Measurements from ENCODE around the gene ESYT1.

ESYT1 gene

DNA sequence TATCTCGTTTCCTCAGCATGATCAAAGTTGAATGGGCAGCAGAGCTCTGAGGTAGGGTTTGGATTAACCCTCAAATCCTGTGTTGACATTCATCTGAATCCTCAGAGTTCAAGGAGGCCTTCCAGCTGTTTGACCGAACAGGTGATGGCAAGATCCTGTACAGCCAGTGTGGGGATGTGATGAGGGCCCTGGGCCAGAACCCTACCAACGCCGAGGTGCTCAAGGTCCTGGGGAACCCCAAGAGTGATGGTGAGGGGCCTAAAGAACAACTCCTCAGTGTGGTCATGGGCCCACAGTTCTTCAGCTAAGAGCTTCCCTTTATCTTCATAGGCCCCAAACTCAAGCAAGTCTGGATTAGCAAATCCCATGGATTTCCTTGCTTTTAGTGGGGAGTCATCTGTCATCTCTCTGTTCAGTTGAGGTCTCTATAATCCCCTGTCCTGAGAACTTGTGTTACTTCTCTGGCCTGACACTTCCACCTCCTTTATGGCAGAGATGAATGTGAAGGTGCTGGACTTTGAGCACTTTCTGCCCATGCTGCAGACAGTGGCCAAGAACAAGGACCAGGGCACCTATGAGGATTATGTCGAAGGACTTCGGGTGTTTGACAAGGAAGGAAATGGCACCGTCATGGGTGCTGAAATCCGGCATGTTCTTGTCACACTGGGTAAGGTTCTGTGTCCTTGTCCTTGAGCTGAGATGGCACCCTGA is 31.6 kb downstream of the ESYT1 start:
- no peaks in the 10 kb centered on the region for H3K9me3 ChIP-seq (ENCODE audit: insufficient read depth, low read length, severe bottlenecking)
- H3K27me3 ChIP-seq (ENCODE audit: insufficient read depth, low read length, poor library complexity): no peaks in the 10 kb centered on the region
- peaks cover 67% of the 10 kb centered on the region for H3K36me3 ChIP-seq (ENCODE audit: insufficient read depth, low read length)
- H2AFZ ChIP-seq (ENCODE audit: low read depth, low read length): no peak overlapping the region
- peak overlapping the region; percentile 89 for H3K27ac ChIP-seq (ENCODE audit: low read length)
- TF ChIP-seq, protein P1, sequence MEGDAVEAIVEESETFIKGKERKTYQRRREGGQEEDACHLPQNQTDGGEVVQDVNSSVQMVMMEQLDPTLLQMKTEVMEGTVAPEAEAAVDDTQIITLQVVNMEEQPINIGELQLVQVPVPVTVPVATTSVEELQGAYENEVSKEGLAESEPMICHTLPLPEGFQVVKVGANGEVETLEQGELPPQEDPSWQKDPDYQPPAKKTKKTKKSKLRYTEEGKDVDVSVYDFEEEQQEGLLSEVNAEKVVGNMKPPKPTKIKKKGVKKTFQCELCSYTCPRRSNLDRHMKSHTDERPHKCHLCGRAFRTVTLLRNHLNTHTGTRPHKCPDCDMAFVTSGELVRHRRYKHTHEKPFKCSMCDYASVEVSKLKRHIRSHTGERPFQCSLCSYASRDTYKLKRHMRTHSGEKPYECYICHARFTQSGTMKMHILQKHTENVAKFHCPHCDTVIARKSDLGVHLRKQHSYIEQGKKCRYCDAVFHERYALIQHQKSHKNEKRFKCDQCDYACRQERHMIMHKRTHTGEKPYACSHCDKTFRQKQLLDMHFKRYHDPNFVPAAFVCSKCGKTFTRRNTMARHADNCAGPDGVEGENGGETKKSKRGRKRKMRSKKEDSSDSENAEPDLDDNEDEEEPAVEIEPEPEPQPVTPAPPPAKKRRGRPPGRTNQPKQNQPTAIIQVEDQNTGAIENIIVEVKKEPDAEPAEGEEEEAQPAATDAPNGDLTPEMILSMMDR (IDR thresholded peaks at IDR 0.05; ENCODE audit: borderline replicate concordance, extremely low read depth, low read length, poor library complexity, severe bottlenecking): no peak
- TF ChIP-seq EZH2 (IDR thresholded peaks at IDR 0.05; ENCODE audit: borderline replicate concordance, low read depth, low read length, severe bottlenecking): no peak
- ATAC-seq (ENCODE audit: insufficient read depth, low read depth): no peak
- peaks cover 58% of the 10 kb centered on the region for H3K4me1 ChIP-seq (ENCODE audit: insufficient read depth, low read length)
- no peak for DNase-seq
- H3K9ac ChIP-seq (ENCODE audit: low read depth, low read length): peak overlapping the region; percentile 89
- H4K20me1 ChIP-seq (ENCODE audit: insufficient read depth, low read length): peaks cover 13% of the 10 kb centered on the region
- H3K4me3 ChIP-seq (ENCODE audit: low read depth in 1 of 2, low read length in 2 of 2): peak overlapping the region; percentile 67 to 69; a peak in 3 of 4 replicates
- H3K79me2 ChIP-seq (ENCODE audit: insufficient read depth, low read length): peaks cover 60% of the 10 kb centered on the region
- peak overlapping the region; percentile 78 for H3K4me2 ChIP-seq (ENCODE audit: insufficient read depth, low read length)

DNA sequence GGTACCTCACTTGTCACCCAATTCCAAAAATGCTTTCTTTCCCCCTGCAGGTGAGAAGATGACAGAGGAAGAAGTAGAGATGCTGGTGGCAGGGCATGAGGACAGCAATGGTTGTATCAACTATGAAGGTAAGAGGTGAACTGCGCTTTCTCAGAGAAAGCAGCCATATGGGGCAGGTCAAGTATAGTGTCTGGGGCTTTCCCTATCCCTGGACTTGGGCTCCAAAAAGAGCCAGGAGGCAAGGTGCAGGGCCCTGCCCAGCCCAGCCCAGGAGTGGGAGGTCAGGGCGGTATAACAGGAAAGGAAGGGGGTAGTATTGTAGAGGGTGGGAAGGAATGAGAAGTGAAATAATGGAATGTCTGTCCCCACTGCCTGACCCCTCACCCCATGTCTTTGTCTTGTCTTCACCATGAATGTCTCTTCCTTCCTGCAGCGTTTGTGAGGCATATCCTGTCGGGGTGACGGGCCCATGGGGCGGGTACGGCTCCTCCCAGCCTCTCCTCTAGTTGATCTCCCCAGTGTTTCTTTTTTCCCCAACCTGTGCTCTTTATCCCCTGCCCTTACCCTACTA is 32.2 kb downstream of the ESYT1 start:
- peak; percentile 49 for DNase-seq
- TF ChIP-seq, protein P1 (IDR thresholded peaks at IDR 0.05; ENCODE audit: borderline replicate concordance, extremely low read depth, low read length, poor library complexity, severe bottlenecking): peak; percentile 1
- TF ChIP-seq EZH2 (IDR thresholded peaks at IDR 0.05; ENCODE audit: borderline replicate concordance, low read depth, low read length, severe bottlenecking): no peak
- H3K4me2 ChIP-seq (ENCODE audit: insufficient read depth, low read length): peak overlapping the region; percentile 78
- no peaks in the 10 kb centered on the region for H3K9me3 ChIP-seq (ENCODE audit: insufficient read depth, low read length, severe bottlenecking)
- no peak overlapping the region for H2AFZ ChIP-seq (ENCODE audit: low read depth, low read length)
- peaks cover 58% of the 10 kb centered on the region for H3K79me2 ChIP-seq (ENCODE audit: insufficient read depth, low read length)
- peak overlapping the region; percentile 89 for H3K9ac ChIP-seq (ENCODE audit: low read depth, low read length)
- H3K4me3 ChIP-seq (ENCODE audit: low read depth in 1 of 2, low read length in 2 of 2): peak overlapping the region in 1 of 2 experiments; percentile 69; a peak in 2 of 4 replicates
- peak overlapping the region; percentile 89 for H3K27ac ChIP-seq (ENCODE audit: low read length)
- no peak; the same call in 2 of the 3 replicates for ATAC-seq (ENCODE audit: insufficient read depth, low read depth)
- no peaks in the 10 kb centered on the region for H3K27me3 ChIP-seq (ENCODE audit: insufficient read depth, low read length, poor library complexity)
- H4K20me1 ChIP-seq (ENCODE audit: insufficient read depth, low read length): peaks cover 13% of the 10 kb centered on the region
- peaks cover 53% of the 10 kb centered on the region for H3K4me1 ChIP-seq (ENCODE audit: insufficient read depth, low read length)
- H3K36me3 ChIP-seq (ENCODE audit: insufficient read depth, low read length): peaks cover 67% of the 10 kb centered on the region

DNA sequence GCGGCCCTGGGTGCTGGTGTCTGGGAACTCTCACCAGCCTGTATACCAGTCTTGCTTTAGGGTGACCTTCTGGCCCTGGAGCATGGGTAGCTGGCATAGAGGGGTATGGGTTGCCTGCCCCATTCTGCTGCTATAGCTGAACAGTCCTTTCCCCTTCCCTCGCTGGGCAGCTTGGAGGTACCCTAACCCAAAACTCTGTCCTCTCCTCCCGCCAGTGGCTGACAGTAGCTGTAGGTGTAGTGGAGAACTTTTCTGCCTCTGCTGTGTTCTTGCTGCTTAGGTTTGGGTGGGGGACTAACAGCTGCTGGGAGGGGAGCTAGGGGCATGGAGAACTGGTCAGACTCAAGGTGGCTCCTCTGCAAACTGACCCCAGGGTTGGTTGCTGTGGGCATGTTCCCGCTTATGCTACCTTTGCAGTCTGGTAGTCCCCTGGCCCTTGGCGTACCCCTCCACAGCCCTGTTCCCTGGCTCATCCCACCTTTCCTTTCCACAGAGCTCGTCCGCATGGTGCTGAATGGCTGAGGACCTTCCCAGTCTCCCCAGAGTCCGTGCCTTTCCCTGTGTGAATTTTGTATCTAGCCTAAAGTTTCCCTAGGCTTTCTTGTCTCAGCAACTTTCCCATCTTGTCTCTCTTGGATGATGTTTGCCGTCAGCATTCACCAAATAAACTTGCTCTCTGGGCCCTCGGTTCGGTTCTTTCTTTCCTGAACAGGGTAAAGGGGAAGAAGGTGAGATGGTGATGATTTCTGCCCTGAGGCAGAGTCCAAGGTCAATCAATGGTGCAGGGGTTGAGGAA is 33.0 kb downstream of the ESYT1 start:
- Histone ChIP-seq H3K79me2 (ENCODE audit: insufficient read depth, low read length) (peaks cover 55% of the 10 kb centered on the region), H3K36me3 (ENCODE audit: insufficient read depth, low read length) (peaks cover 67% of the 10 kb centered on the region), H2AFZ (ENCODE audit: low read depth, low read length) (no peak overlapping the region), H3K9me3 (ENCODE audit: insufficient read depth, low read length, severe bottlenecking) (no peaks in the 10 kb centered on the region), H3K4me1 (ENCODE audit: insufficient read depth, low read length) (peaks cover 48% of the 10 kb centered on the region), H4K20me1 (ENCODE audit: insufficient read depth, low read length) (peaks cover 13% of the 10 kb centered on the region), H3K27ac (ENCODE audit: low read length) (peak overlapping the region; percentile 58), H3K4me2 (ENCODE audit: insufficient read depth, low read length) (peak overlapping the region; percentile 78), H3K27me3 (ENCODE audit: insufficient read depth, low read length, poor library complexity) (no peaks in the 10 kb centered on the region), H3K4me3 (ENCODE audit: low read depth in 1 of 2, low read length in 2 of 2) (peak overlapping the region in 1 of 2 experiments; percentile 69; a peak in 2 of 4 replicates), H3K9ac (ENCODE audit: low read depth, low read length) (peak overlapping the region; percentile 89; the same call in 1 of the 2 replicates)
- TF ChIP-seq, protein P1 (IDR thresholded peaks at IDR 0.05; ENCODE audit: borderline replicate concordance, extremely low read depth, low read length, poor library complexity, severe bottlenecking): no peak
- no peak for TF ChIP-seq EZH2 (IDR thresholded peaks at IDR 0.05; ENCODE audit: borderline replicate concordance, low read depth, low read length, severe bottlenecking)
- ATAC-seq (ENCODE audit: insufficient read depth, low read depth): no peak
- DNase-seq: no peak

All from DND-41 (cell line).